H9 (cell line): ENCODE data around the gene SETBP1. TPM values are rescaled to one million over a fixed set of nuclear protein-coding genes. Genes with fewer than 3 reads are reported as not detected.
A peak's percentile ranks its signal among the peaks of the same experiment; 100 is the strongest.

Experiments used
- DNase-seq: peaks from one replicate; pipeline ENCODE4 v3.0.0-alpha.2; 2017
- H2AFZ ChIP-seq: one replicate; pipeline ENCODE4 v1.6.1; 2013; ENCODE audit warnings: mild to moderate bottlenecking, low read length, control low read depth, moderate library complexity
- H2AK5ac ChIP-seq: 2 replicates; pipeline ENCODE4 v1.6.1; 2013; ENCODE audit warnings: low read length, control low read depth, mixed read lengths; ENCODE audit not compliant: insufficient read length
- H2BK120ac ChIP-seq: one replicate; pipeline ENCODE4 v1.6.1; 2013; ENCODE audit warnings: low read depth, mild to moderate bottlenecking, low read length, control low read depth, inconsistent platforms; ENCODE audit not compliant: poor library complexity, severe bottlenecking
- H2BK12ac ChIP-seq: 2 replicates; pipeline ENCODE4 v1.6.1; 2013; ENCODE audit warnings: low read length, control low read depth, mixed read lengths, low read depth; ENCODE audit not compliant: insufficient read length
- H2BK15ac ChIP-seq: 2 replicates; pipeline ENCODE4 v1.6.1; 2013; ENCODE audit warnings: low read depth, low read length, control low read depth
- H2BK20ac ChIP-seq: one replicate; pipeline ENCODE4 v1.6.1; 2013; ENCODE audit warnings: low read depth, mild to moderate bottlenecking, low read length, control low read depth, inconsistent platforms; ENCODE audit not compliant: poor library complexity, severe bottlenecking
- H2BK5ac ChIP-seq: 2 replicates; pipeline ENCODE4 v1.6.1; 2013; ENCODE audit warnings: low read length, control low read depth, mixed read lengths; ENCODE audit not compliant: insufficient read length
- H3K14ac ChIP-seq: 2 replicates; pipeline ENCODE4 v1.6.1; 2013; ENCODE audit warnings: low read length, control low read depth; ENCODE audit not compliant: insufficient read depth
- H3K18ac ChIP-seq: 2 replicates; pipeline ENCODE4 v1.6.1; 2013; ENCODE audit warnings: low read depth, mild to moderate bottlenecking, mixed read lengths, low read length, control low read depth; ENCODE audit not compliant: insufficient read length
- H3K23ac ChIP-seq: 2 replicates; pipeline ENCODE4 v1.6.1; 2013; ENCODE audit warnings: low read length, control low read depth, mixed read lengths, low read depth; ENCODE audit not compliant: insufficient read length
- H3K23me2 ChIP-seq: 2 replicates; pipeline ENCODE4 v1.6.1; 2013; ENCODE audit warnings: low read depth, mild to moderate bottlenecking, mixed read lengths, low read length, control low read depth; ENCODE audit not compliant: insufficient read length, poor library complexity, severe bottlenecking
- H3K27ac ChIP-seq: 2 replicates; pipeline ENCODE4 v1.5.1; 2013; ENCODE audit warnings: low read length, control low read depth, mixed read lengths, low read depth; ENCODE audit not compliant: insufficient read length
- H3K27me3 ChIP-seq: 2 replicates; pipeline ENCODE4 v1.6.1; 2013; ENCODE audit warnings: low read length, control low read depth, inconsistent platforms; ENCODE audit not compliant: insufficient read depth
- H3K4ac ChIP-seq: 2 replicates; pipeline ENCODE4 v1.6.1; 2013; ENCODE audit warnings: low read depth, mild to moderate bottlenecking, control low read depth, inconsistent platforms, low read length, moderate library complexity
- H3K4me1 ChIP-seq: 2 replicates; pipeline ENCODE4 v1.6.1; 2013; ENCODE audit warnings: low read length, control low read depth, inconsistent platforms; ENCODE audit not compliant: insufficient read depth
- H3K4me2 ChIP-seq: 2 replicates; pipeline ENCODE4 v1.6.1; 2013; ENCODE audit warnings: low read length, control low read depth, mixed read lengths; ENCODE audit not compliant: insufficient read length, insufficient read depth
- H3K56ac ChIP-seq: 2 replicates; pipeline ENCODE4 v1.6.1; 2013; ENCODE audit warnings: low read depth, mild to moderate bottlenecking, mixed read lengths, low read length, control low read depth; ENCODE audit not compliant: insufficient read length
- H3K79me1 ChIP-seq: 2 replicates; pipeline ENCODE4 v1.6.1; 2013; ENCODE audit warnings: low read depth, mild to moderate bottlenecking, moderate library complexity, low read length, control low read depth, inconsistent platforms; ENCODE audit not compliant: insufficient read depth, poor library complexity, severe bottlenecking
- H3K79me2 ChIP-seq: 2 replicates; pipeline ENCODE4 v1.6.1; 2013; ENCODE audit warnings: low read length, control low read depth, inconsistent platforms; ENCODE audit not compliant: insufficient read depth
- H3K9ac ChIP-seq: 2 replicates; pipeline ENCODE4 v1.6.1; 2013; ENCODE audit warnings: low read length, control low read depth, mixed read lengths; ENCODE audit not compliant: insufficient read length; ENCODE audit errors: extremely low read depth
- H3K9me3 ChIP-seq: one replicate; pipeline ENCODE4 v1.6.1; 2013; ENCODE audit warnings: low read depth, low read length, inconsistent platforms; ENCODE audit not compliant: control insufficient read depth
- H3T11ph ChIP-seq: one replicate; pipeline ENCODE4 v1.6.1; 2013; ENCODE audit warnings: mild to moderate bottlenecking, low read length, control low read depth, inconsistent platforms
- H4K20me1 ChIP-seq: one replicate; pipeline ENCODE4 v1.6.1; 2013; ENCODE audit not compliant: control insufficient read depth, insufficient read length, insufficient read depth
- H4K5ac ChIP-seq: 2 replicates; pipeline ENCODE4 v1.6.1; 2013; ENCODE audit warnings: low read depth, mild to moderate bottlenecking, mixed read lengths, low read length, control low read depth; ENCODE audit not compliant: insufficient read length
- H4K8ac ChIP-seq: replicated peaks from 2 replicates; pipeline ENCODE4 v1.6.1; 2013; ENCODE audit warnings: low read length, control low read depth, mixed read lengths, low read depth; ENCODE audit not compliant: insufficient read length
- H4K91ac ChIP-seq: 2 replicates; pipeline ENCODE4 v1.6.1; 2013; ENCODE audit warnings: low read depth, mild to moderate bottlenecking, moderate library complexity, mixed read lengths, low read length, control low read depth; ENCODE audit not compliant: insufficient read length
- H3K27ac Mint-ChIP-seq, 3 experiments: 2 replicates in 2 of 3; 3 replicates in 1 of 3; pipeline ENCODE4 v1.8.0; 2020 to 2021; ENCODE audit warnings: mixed read lengths in 3 of 3, mild to moderate bottlenecking in 1 of 3, moderate library complexity in 1 of 3
- H3K27me3 Mint-ChIP-seq: 2 replicates; pipeline ENCODE4 v1.8.0; 2021; ENCODE audit warnings: low read depth, mild to moderate bottlenecking, moderate library complexity, mixed read lengths
- H3K36me3 Mint-ChIP-seq, 3 experiments: 2 replicates in 2 of 3; 3 replicates in 1 of 3; pipeline ENCODE4 v1.8.0; 2020 to 2021; ENCODE audit warnings: low read depth in 3 of 3, mixed read lengths in 3 of 3; ENCODE audit not compliant: insufficient read depth in 1 of 3
- H3K4me1 Mint-ChIP-seq, 2 experiments: 2 replicates each; pipeline ENCODE4 v1.8.0; 2020; ENCODE audit warnings: mixed read lengths in 2 of 2
- H3K4me3 Mint-ChIP-seq, 2 experiments: 2 replicates in 1 of 2; 3 replicates in 1 of 2; pipeline ENCODE4 v1.8.0; 2020 to 2021; ENCODE audit warnings: mild to moderate bottlenecking in 2 of 2, mixed read lengths in 2 of 2, moderate library complexity in 1 of 2
- H3K9me3 Mint-ChIP-seq, 2 experiments: 2 replicates in 1 of 2; 3 replicates in 1 of 2; pipeline ENCODE4 v1.8.0; 2020; ENCODE audit warnings: mild to moderate bottlenecking in 2 of 2, mixed read lengths in 2 of 2, moderate library complexity in 1 of 2
- CTCF ChIP-seq: fragments of 200-600 bp; sonication (generic); conservative IDR thresholded peaks from 3 replicates; pipeline ENCODE4 v1.8.0; 2021; ENCODE audit warnings: antibody characterized with exemption, mild to moderate bottlenecking
- WGBS: extraction: QIAGEN DNeasy Blood & Tissue Kit; methylation state at CpG from one replicate; pipeline ENCODE4 v1.1.7; 2013; ENCODE audit warnings: missing lambda C conversion rate, low lambda C conversion rate, mixed read lengths; ENCODE audit not compliant: insufficient read length; ENCODE audit errors: extremely low coverage; 5-methylcytosine and 5-hydroxymethylcytosine counted together
- total RNA-seq: library from RNA; stranded (reverse); gene quantifications from 2 replicates; pipeline ENCODE4 v1.2.1, GENCODE V29; 2021

Gene SETBP1
- total RNA-seq, 1 experiment from 2014 or later = 4.6 TPM

- no peak overlapping the region for H4K8ac ChIP-seq
- no peaks in the 10 kb centered on the region for H3K79me1 ChIP-seq
- Mint-ChIP-seq H3K27ac (no peak overlapping the region), H3K36me3 (no peaks in the 10 kb centered on the region), H3K27me3 (no peaks in the 10 kb centered on the region), H3K4me3 (no peak overlapping the region), H3K4me1 (peaks cover 9 to 26% of the 10 kb centered on the region in 2 experiments), H3K9me3 (no peaks in the 10 kb centered on the region)
- no peak overlapping the region for H2BK12ac ChIP-seq
- H3K14ac ChIP-seq = no peak overlapping the region
- no peak overlapping the region for H4K91ac ChIP-seq
- no peaks in the 10 kb centered on the region for H3K9me3 ChIP-seq
- H2AFZ ChIP-seq = no peak overlapping the region
- no peak overlapping the region for H3T11ph ChIP-seq
- H2BK120ac ChIP-seq = no peak overlapping the region
- H2AK5ac ChIP-seq = no peak overlapping the region
- WGBS = no CpG with 5 or more reads among the region's 2 CpGs
- H3K4ac ChIP-seq = no peak overlapping the region
- no peak overlapping the region for H3K18ac ChIP-seq
- no peak overlapping the region for H3K23ac ChIP-seq
- H3K56ac ChIP-seq = no peak overlapping the region
- H3K4me2 ChIP-seq = no peak overlapping the region
- H3K27me3 ChIP-seq = no peaks in the 10 kb centered on the region
- no peak overlapping the region for H4K5ac ChIP-seq
- H3K23me2 ChIP-seq = no peaks in the 10 kb centered on the region
- H3K4me1 ChIP-seq = no peaks in the 10 kb centered on the region; the same call in 1 of the 2 replicates
- no peak overlapping the region for H2BK20ac ChIP-seq
- no peak for DNase-seq
- no peaks in the 10 kb centered on the region for H4K20me1 ChIP-seq
- H3K27ac ChIP-seq = no peak overlapping the region
- no peaks in the 10 kb centered on the region for H3K79me2 ChIP-seq
- H2BK15ac ChIP-seq = no peak overlapping the region
- no peak overlapping the region for H3K9ac ChIP-seq
- no peak overlapping the region for H2BK5ac ChIP-seq
- TF ChIP-seq CTCF = peak; percentile 62
These were observed 220.6 kb downstream of the SETBP1 start for GRCh38 chr18:44901283-44901682.
